GM12878 (cell line): ENCODE results near the gene PAXX.

Experiments used
- KAT2A ChIP-seq: conservative IDR thresholded peaks from 2 replicates; pipeline ENCODE4 v1.6.1; 2011; ENCODE audit warnings: low read depth, low read length; ENCODE audit not compliant: control insufficient read depth
- MYC ChIP-seq: IDR thresholded peaks from 2 replicates; pipeline ENCODE4 v1.6.1; 2011; ENCODE audit warnings: mild to moderate bottlenecking, low read length, moderate library complexity, inconsistent platforms; ENCODE audit not compliant: insufficient read depth, insufficient replicate concordance, insufficient read length, severe bottlenecking
- POLR2AphosphoS2 ChIP-seq: IDR thresholded peaks from 2 replicates; pipeline ENCODE4 v1.6.1; 2011; ENCODE audit warnings: low read depth, mild to moderate bottlenecking, low read length, improper control_type of control experiment, moderate library complexity
- POLR2AphosphoS5 ChIP-seq: IDR thresholded peaks from 2 replicates; pipeline ENCODE4 v1.6.1; 2011; ENCODE audit warnings: mild to moderate bottlenecking, low read length, inconsistent platforms
- SPI1 ChIP-seq: IDR thresholded peaks from 2 replicates; pipeline ENCODE4 v1.6.1; 2011; ENCODE audit warnings: low read depth, mild to moderate bottlenecking, low read length, moderate library complexity, borderline replicate concordance; ENCODE audit not compliant: insufficient read depth
- SUZ12 ChIP-seq: fragments of 200-600 bp; sonication (generic); IDR thresholded peaks from one replicate; pipeline ENCODE4 v1.6.1; 2018; ENCODE audit warnings: antibody characterized with exemption, mild to moderate bottlenecking; ENCODE audit not compliant: unreplicated experiment
- ZNF274 ChIP-seq: IDR thresholded peaks from one replicate; pipeline ENCODE4 v1.8.0; 2011; ENCODE audit not compliant: insufficient read length, insufficient read depth
- TF ChIP-seq, protein P1 (sequence below): IDR thresholded peaks from 2 replicates; pipeline ENCODE4 v1.6.1; 2012; ENCODE audit warnings: mild to moderate bottlenecking, low read depth, low read length
- TF ChIP-seq, protein P2 (sequence below), 3 experiments: IDR thresholded peaks in 2 of 3; conservative IDR thresholded peaks in 1 of 3; 2 replicates each; pipeline ENCODE4 v1.5.1; 2011; ENCODE audit warnings: low read depth in 3 of 3, low read length in 3 of 3, mild to moderate bottlenecking in 3 of 3, control low read depth in 2 of 3, moderate library complexity in 2 of 3, inconsistent platforms in 1 of 3, mixed read lengths in 1 of 3; ENCODE audit not compliant: control insufficient read depth in 2 of 3, insufficient read depth in 1 of 3; ENCODE audit errors: extremely low read depth in 1 of 3

DNA sequence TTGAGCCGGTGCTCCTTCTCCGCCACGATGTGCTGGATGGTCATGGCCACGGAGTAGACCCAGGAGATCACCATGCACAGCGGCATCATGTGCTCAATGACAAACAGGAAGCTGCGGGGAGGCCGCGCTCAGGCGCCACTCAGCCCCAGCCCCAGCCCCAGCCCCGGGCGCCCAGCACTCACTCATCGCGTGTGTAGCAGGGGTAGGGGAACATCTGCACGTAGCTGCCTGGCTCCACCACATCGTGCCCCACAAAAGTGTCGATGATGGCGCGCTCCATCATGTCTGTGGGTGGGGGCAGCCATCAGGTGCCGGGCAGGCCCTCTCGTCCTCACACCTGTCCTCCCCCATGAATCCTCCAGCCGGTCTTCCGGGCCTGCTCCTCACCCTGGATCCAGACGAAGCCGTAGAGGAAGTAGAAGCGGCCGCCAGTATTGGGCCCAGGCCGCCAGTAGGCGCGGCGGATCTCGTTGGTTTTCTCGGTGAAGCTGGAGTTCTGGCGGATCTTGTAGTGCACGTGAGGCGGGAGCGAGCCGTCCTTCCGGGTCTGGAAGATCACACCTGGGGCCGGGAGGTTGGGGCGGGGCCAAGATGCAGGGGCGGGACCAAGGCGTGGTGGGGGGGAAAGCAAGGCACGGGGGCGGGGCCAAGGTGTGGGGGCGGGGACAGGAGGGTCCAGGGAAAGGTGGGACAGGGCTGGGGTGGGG lies 25.7 kb downstream of the PAXX start:
- TF ChIP-seq, protein P1, sequence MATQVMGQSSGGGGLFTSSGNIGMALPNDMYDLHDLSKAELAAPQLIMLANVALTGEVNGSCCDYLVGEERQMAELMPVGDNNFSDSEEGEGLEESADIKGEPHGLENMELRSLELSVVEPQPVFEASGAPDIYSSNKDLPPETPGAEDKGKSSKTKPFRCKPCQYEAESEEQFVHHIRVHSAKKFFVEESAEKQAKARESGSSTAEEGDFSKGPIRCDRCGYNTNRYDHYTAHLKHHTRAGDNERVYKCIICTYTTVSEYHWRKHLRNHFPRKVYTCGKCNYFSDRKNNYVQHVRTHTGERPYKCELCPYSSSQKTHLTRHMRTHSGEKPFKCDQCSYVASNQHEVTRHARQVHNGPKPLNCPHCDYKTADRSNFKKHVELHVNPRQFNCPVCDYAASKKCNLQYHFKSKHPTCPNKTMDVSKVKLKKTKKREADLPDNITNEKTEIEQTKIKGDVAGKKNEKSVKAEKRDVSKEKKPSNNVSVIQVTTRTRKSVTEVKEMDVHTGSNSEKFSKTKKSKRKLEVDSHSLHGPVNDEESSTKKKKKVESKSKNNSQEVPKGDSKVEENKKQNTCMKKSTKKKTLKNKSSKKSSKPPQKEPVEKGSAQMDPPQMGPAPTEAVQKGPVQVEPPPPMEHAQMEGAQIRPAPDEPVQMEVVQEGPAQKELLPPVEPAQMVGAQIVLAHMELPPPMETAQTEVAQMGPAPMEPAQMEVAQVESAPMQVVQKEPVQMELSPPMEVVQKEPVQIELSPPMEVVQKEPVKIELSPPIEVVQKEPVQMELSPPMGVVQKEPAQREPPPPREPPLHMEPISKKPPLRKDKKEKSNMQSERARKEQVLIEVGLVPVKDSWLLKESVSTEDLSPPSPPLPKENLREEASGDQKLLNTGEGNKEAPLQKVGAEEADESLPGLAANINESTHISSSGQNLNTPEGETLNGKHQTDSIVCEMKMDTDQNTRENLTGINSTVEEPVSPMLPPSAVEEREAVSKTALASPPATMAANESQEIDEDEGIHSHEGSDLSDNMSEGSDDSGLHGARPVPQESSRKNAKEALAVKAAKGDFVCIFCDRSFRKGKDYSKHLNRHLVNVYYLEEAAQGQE, result no peak
- TF ChIP-seq MYC, result no peak
- no peak for TF ChIP-seq POLR2AphosphoS2
- TF ChIP-seq SPI1, result no peak
- no peak for TF ChIP-seq SUZ12
- TF ChIP-seq ZNF274, result no peak
- no peak for TF ChIP-seq POLR2AphosphoS5
- TF ChIP-seq, protein P2, sequence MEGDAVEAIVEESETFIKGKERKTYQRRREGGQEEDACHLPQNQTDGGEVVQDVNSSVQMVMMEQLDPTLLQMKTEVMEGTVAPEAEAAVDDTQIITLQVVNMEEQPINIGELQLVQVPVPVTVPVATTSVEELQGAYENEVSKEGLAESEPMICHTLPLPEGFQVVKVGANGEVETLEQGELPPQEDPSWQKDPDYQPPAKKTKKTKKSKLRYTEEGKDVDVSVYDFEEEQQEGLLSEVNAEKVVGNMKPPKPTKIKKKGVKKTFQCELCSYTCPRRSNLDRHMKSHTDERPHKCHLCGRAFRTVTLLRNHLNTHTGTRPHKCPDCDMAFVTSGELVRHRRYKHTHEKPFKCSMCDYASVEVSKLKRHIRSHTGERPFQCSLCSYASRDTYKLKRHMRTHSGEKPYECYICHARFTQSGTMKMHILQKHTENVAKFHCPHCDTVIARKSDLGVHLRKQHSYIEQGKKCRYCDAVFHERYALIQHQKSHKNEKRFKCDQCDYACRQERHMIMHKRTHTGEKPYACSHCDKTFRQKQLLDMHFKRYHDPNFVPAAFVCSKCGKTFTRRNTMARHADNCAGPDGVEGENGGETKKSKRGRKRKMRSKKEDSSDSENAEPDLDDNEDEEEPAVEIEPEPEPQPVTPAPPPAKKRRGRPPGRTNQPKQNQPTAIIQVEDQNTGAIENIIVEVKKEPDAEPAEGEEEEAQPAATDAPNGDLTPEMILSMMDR (IDR thresholded peaks at IDR 0.05 in 2 of 3, conservative IDR thresholded peaks at IDR 0.05 in 1 of 3; ENCODE audit: control insufficient read depth in 2 of 3, extremely low read depth in 1 of 3, insufficient read depth in 1 of 3, low read depth in 3 of 3, low read length in 3 of 3), result no peak
- TF ChIP-seq KAT2A, result no peak
